ENCODE results near the gene RPL28.

DNA sequence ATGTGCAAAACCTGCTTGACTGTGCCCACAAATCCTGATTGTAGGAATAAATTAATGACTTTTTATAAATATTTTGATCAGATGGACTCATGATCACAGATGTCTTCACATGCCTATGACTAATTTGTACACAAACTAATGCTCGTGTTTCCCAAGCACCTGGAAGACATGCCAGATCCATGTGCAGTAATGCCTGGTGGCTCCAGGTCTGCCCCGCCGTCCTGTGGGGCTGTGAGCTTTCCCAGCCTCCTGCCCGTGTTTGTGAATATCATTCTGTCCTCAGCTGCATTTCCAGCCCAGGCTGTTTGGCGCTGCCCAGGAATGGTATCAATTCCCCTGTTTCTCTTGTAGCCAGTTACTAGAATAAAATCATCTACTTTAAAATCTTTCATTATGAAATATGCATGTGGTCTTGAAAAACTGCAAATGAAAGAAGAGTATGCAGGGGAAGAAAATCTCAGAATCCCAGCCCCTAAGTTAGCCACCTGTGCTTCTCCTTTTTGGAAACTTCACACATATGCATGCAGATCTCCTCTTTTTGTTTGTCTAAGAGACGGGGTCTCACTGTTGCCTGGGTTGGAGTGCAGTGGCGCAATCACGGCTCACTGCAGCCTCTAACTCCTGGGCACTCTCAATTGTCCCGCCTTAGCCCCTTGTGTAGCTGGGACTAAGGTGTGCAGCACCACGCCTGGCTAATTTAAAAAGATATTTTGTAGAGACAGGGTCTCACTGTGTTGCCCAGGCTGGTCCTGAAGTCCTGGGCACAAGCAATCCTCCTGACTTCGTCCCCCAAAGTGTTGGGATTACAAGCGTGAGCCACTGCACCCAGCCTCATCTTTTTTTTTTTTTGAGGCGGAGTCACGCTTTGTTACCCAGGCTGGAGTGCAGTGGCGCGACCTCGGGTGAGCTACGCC, 6.2 kb downstream of the RPL28 start:
- TF ChIP-seq, protein P1, sequence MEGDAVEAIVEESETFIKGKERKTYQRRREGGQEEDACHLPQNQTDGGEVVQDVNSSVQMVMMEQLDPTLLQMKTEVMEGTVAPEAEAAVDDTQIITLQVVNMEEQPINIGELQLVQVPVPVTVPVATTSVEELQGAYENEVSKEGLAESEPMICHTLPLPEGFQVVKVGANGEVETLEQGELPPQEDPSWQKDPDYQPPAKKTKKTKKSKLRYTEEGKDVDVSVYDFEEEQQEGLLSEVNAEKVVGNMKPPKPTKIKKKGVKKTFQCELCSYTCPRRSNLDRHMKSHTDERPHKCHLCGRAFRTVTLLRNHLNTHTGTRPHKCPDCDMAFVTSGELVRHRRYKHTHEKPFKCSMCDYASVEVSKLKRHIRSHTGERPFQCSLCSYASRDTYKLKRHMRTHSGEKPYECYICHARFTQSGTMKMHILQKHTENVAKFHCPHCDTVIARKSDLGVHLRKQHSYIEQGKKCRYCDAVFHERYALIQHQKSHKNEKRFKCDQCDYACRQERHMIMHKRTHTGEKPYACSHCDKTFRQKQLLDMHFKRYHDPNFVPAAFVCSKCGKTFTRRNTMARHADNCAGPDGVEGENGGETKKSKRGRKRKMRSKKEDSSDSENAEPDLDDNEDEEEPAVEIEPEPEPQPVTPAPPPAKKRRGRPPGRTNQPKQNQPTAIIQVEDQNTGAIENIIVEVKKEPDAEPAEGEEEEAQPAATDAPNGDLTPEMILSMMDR (IDR thresholded peaks at IDR 0.05): no peak
- TF ChIP-seq EZH2 (IDR thresholded peaks at IDR 0.05) (no peak), EZH2phosphoT487 (IDR thresholded peaks at IDR 0.05) (no peak)
